Right atrium auricular region (tissue), 2 donors: Measurements from ENCODE around the gene NLRP9. TPM values are rescaled to one million over a fixed set of nuclear protein-coding genes. Genes with fewer than 3 reads are reported as not detected.

Experiments used
- DNase-seq: peaks from one replicate; pipeline ENCODE4 v3.0.0-alpha.2; 2019; ENCODE audit warnings: low spot score
- H3K27ac ChIP-seq, 2 donors: fragments of 200-600 bp; sonication (generic); 1 replicate in 1 of 2; 2 replicates in 1 of 2; pipeline ENCODE4 v1.5.1; 2016 to 2019
- H3K27me3 ChIP-seq, 2 donors: fragments of 200-600 bp; sonication (generic); one replicate each; pipeline versions ENCODE4 v1.5.1 to v1.6.0; 2017 to 2019
- H3K36me3 ChIP-seq: fragments of 200-600 bp; sonication (generic); one replicate; pipeline ENCODE4 v1.5.1; 2016
- H3K4me1 ChIP-seq, 2 donors: fragments of 200-600 bp; sonication (generic); one replicate each; pipeline versions ENCODE4 v1.5.1 to v1.6.0; 2017 to 2019
- H3K4me3 ChIP-seq, 2 donors: fragments of 200-600 bp; sonication (generic); 1 replicate in 1 of 2; 2 replicates in 1 of 2; pipeline ENCODE4 v1.5.1; 2017 to 2019; ENCODE audit warnings: mild to moderate bottlenecking in 1 of 2, moderate library complexity in 1 of 2
- H3K9me3 ChIP-seq, 2 donors: fragments of 200-600 bp; sonication (generic); one replicate each; pipeline ENCODE4 v1.5.1; 2019
- total RNA-seq, 2 donors: library from RNA; depleted of rRNA; stranded (reverse); fragments of >200 nt; gene quantifications; one replicate each; pipeline ENCODE4 v1.1.0, GENCODE V29; 2016
- TF ChIP-seq, protein P1 (sequence below), 2 donors: fragments of 200-600 bp; sonication (generic); IDR thresholded peaks; one replicate each; pipeline ENCODE4 v1.5.1; 2019; ENCODE audit warnings: antibody characterized with exemption in 2 of 2

NLRP9 gene
- total RNA-seq, 2 donors from 2014 or later = not detected

DNA sequence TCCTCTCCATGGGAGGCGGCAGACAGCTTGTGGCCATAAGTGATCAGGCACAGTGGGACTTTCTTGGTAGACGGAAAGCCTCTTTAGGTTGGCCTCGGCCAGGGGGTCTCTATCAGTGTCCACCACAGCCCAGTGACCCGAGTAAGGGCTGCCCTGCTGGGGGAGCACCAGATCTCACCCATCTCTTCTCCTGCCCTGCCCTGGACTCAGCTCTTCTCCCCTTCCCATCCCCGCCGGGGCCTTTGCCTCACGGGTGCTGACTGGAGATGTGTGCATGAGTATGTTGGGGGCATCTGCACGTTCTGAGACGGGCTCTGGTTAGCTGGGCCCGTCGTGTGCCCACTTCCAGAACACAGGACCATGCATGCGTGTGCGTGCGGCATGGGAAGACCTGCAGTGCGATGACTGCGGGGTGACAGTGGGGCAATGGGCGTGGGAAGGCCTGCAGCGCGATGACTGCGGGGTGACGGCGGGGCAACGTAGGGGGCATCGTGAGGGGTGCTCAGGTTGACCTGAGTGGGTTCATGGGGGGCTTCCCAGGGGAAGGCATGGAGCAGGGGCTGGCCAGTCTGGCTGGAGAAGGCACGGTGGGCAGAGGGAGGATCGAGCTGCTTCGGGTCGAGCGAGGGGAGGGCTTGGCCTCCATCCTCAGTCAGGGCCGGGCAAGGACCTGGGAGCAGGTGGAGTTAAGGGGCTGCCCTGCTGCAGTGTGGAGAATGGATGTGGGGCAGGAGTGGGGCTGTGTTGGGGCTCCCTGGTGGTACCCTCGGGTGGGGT lies 47.2 kb downstream of the NLRP9 start:
- no peaks in the 10 kb centered on the region for H3K4me1 ChIP-seq
- no peak overlapping the region for H3K4me3 ChIP-seq
- no peaks in the 10 kb centered on the region for H3K27me3 ChIP-seq
- DNase-seq = no peak
- H3K9me3 ChIP-seq = no peaks in the 10 kb centered on the region
- TF ChIP-seq, protein P1, sequence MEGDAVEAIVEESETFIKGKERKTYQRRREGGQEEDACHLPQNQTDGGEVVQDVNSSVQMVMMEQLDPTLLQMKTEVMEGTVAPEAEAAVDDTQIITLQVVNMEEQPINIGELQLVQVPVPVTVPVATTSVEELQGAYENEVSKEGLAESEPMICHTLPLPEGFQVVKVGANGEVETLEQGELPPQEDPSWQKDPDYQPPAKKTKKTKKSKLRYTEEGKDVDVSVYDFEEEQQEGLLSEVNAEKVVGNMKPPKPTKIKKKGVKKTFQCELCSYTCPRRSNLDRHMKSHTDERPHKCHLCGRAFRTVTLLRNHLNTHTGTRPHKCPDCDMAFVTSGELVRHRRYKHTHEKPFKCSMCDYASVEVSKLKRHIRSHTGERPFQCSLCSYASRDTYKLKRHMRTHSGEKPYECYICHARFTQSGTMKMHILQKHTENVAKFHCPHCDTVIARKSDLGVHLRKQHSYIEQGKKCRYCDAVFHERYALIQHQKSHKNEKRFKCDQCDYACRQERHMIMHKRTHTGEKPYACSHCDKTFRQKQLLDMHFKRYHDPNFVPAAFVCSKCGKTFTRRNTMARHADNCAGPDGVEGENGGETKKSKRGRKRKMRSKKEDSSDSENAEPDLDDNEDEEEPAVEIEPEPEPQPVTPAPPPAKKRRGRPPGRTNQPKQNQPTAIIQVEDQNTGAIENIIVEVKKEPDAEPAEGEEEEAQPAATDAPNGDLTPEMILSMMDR (IDR thresholded peaks at IDR 0.05) = no peak
- H3K27ac ChIP-seq = no peak overlapping the region
- H3K36me3 ChIP-seq = peaks cover 88% of the 10 kb centered on the region

DNA sequence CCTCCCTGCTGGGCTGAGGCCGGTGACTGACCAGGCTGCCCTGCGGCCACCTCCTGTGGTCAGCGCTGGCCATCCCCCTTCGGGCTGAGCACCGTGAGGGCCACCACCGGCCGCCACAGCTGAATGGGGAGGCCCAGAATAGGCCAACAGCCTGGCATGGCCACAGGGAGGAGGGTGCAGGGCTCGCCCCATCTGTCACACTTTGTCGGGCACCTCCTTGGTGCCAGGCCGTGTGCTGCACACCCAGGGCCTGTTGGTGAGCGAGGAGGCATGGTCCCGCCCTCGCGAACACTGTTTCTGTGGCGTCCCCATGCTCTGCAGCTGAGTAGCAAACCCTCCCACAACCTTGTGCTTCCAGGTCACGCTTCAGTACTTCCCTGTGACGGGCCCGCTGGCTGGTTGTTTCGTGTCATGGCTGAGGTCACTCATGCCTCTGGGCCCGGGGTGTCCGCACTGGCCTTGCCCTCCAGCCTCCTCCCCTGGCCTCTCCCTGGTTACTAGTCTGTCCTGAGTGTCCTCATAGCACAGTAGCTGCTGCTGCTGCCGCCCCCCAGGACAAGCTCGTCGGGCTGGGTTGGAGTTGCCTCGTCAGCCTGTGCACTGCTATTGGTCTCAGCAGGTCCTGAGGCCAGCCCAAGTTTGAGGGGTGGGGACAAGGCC lies 48.0 kb downstream of the NLRP9 start:
- H3K36me3 ChIP-seq = peaks cover 88% of the 10 kb centered on the region
- TF ChIP-seq, protein P1 (IDR thresholded peaks at IDR 0.05) = no peak
- no peak overlapping the region for H3K27ac ChIP-seq
- no peak for DNase-seq
- H3K4me3 ChIP-seq = no peak overlapping the region
- H3K4me1 ChIP-seq = no peaks in the 10 kb centered on the region
- no peaks in the 10 kb centered on the region for H3K27me3 ChIP-seq
- H3K9me3 ChIP-seq = no peaks in the 10 kb centered on the region

DNA sequence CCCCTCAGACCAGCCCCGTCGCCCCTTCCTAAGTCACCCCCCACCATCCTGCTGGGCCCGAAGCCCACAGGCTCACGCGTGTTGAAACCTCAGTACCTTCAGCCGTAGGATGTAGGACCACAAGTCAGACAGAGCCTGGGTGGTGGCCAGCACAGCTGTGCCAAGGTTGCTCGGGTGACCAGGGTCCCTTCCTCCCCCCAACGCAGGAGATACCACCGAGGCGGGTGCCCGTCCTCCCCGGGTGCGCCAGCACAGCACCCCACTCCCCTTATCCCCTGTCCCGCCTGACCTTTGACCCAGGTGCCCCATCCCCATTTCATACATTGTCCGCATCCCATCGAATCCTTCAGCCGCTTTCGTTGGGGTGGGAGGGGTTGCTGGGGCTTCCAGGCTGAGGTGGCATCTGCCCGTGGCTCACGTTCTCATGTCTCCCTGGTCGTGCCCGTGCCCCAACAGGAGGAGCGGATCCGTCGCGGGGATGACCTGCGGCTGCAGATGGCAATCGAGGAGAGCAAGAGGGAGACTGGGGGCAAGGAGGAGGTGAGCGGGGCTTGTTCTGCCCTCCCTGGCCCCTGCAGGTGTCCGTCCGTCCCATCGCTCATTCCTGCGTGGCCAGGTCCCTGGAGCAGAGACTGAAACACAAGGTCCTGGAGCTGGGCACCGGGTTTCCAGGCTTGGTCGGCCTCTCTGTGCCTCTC lies 48.6 kb downstream of the NLRP9 start:
- no peak overlapping the region for H3K4me3 ChIP-seq
- DNase-seq = no peak
- no peak overlapping the region for H3K27ac ChIP-seq
- H3K27me3 ChIP-seq = no peaks in the 10 kb centered on the region
- no peaks in the 10 kb centered on the region for H3K9me3 ChIP-seq
- peaks cover 0 to 3% of the 10 kb centered on the region in 2 donors for H3K4me1 ChIP-seq
- TF ChIP-seq, protein P1 (IDR thresholded peaks at IDR 0.05) = no peak
- H3K36me3 ChIP-seq = peaks cover 88% of the 10 kb centered on the region

DNA sequence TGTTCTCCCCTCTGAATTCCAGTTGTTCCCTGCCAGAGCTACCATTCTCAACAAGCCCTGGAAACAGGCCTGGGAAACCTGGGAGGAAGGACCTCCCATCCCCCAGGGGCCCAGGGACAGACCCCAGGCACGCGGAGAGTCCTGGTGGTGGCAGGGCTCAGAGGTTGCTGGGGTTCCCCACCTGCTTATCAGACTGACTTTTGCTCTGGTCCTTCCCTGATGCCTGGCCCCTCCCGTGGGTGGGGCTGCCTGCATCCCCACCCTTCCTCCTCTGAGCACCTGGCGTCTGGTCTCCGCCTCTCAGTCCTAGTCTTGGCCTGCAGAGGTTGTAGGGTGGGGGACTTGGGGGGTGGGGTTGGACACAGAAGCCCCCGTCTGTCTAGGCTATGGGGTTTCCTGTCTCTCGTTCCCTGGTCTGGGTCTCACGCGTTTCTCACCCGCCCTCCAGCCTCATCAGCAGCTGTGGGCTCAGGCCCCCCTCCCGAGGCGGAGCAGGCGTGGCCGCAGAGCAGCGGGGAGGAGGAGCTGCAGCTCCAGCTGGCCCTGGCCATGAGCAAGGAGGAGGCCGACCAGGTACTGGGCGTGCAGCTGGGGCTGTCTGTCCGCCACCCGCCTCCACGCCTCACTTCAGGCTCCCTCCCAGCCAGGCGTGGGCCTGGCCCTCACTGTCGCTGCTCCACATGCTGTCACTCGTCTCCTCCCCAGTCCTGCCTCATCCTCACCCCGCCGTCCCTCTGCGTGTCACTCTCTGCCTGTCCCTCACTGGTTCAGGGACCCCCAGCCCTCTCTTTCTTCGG lies 49.6 kb downstream of the NLRP9 start:
- Histone ChIP-seq H3K4me1 (peaks cover 0 to 12% of the 10 kb centered on the region in 2 donors), H3K36me3 (peaks cover 86% of the 10 kb centered on the region), H3K27ac (no peak overlapping the region), H3K9me3 (no peaks in the 10 kb centered on the region), H3K27me3 (no peaks in the 10 kb centered on the region), H3K4me3 (no peak overlapping the region)
- TF ChIP-seq, protein P1 (IDR thresholded peaks at IDR 0.05) = no peak
- no peak for DNase-seq
